HepG2 (cell line): ENCODE results near the gene CAMK2G. TPM values are rescaled to one million over a fixed set of nuclear protein-coding genes. Genes with fewer than 3 reads are reported as not detected.

Experiments used
- ATAC-seq: fragments of 200-7000 bp; cut with Tn5 transposase; 3 replicates; pipeline ENCODE4 v1.9.1; 2020; ENCODE audit warnings: mild to moderate bottlenecking, moderate library complexity
- BruUV-seq: library from RNA; stranded (reverse); fragments of 400-500 nt; replicated peaks from 2 replicates; lab custom pipeline; 2021; lab: Mats Ljungman, UMichigan
- CTCF ChIA-PET: fragments of 300-600 bp; formaldehyde crosslinking; extraction: SDS; loops from one replicate; lab custom pipeline; 2021; ENCODE audit warnings: low total read pairs, inconsistent platforms, low intra/inter-chr PET ratio; lab: Yijun Ruan, JAX
- POLR2A ChIA-PET: fragments of 350-600 bp; sonication (Branson Sonifier 250); formaldehyde crosslinking; loops from one replicate; lab custom pipeline; 2020; ENCODE audit warnings: antibody characterized with exemption, inconsistent platforms; lab: Yijun Ruan, JAX
- DNase-seq: peaks from one replicate; pipeline ENCODE4 v3.0.0-alpha.2; 2015; ENCODE audit warnings: low spot score
- FAIRE-seq: peaks from 3 replicates; lab custom pipeline; 2011; peaks lifted over from hg19 to GRCh38; lab: Jason Lieb, UNC
- H2AFZ ChIP-seq: one replicate; pipeline ENCODE4 v1.6.1; 2011; ENCODE audit warnings: low read length, inconsistent platforms
- H3K27ac ChIP-seq: fragments of 300-600 bp; 3 replicates; pipeline ENCODE4 v1.8.0; 2011; ENCODE audit warnings: mixed run types, mild to moderate bottlenecking, mixed read lengths, low read length, inconsistent platforms; ENCODE audit not compliant: insufficient read depth; ENCODE audit errors: extremely low read length
- H3K27me3 ChIP-seq, 2 experiments: fragments of 200-600 bp in 1 of 2; 2 replicates in 1 of 2; 3 replicates in 1 of 2; pipeline versions ENCODE4 v1.6.0 to v1.8.0; 2011; ENCODE audit warnings: low read length in 2 of 2, mild to moderate bottlenecking in 2 of 2, moderate library complexity in 2 of 2, inconsistent platforms in 1 of 2; ENCODE audit not compliant: insufficient read depth in 2 of 2, control insufficient read depth in 1 of 2
- H3K36me3 ChIP-seq, 2 experiments: fragments of 200-600 bp in 1 of 2; replicated peaks in 1 of 2; 2 replicates in 1 of 2; 3 replicates in 1 of 2; pipeline versions ENCODE4 v1.5.1 to v1.8.0; 2011; ENCODE audit warnings: low read length in 2 of 2, inconsistent platforms in 1 of 2; ENCODE audit not compliant: insufficient read depth in 2 of 2, control insufficient read depth in 1 of 2
- H3K4me1 ChIP-seq: 2 replicates; pipeline ENCODE4 v1.5.1; 2012; ENCODE audit warnings: low read length, inconsistent platforms; ENCODE audit not compliant: insufficient read depth
- H3K4me2 ChIP-seq: 2 replicates; pipeline ENCODE4 v1.6.0; 2011; ENCODE audit warnings: low read depth, low read length, inconsistent platforms
- H3K4me3 ChIP-seq, 3 experiments: fragments of 200-600 bp in 1 of 3; sonication (generic), shearing (Covaris generic) in 1 of 3; replicated peaks in 1 of 3; 2 replicates each; pipeline ENCODE4 v1.5.1; 2011 to 2016; ENCODE audit warnings: low read length in 3 of 3, inconsistent platforms in 2 of 3, low read depth in 2 of 3, mild to moderate bottlenecking in 2 of 3, control low read depth in 1 of 3, mixed read lengths in 1 of 3; ENCODE audit not compliant: insufficient read depth in 1 of 3
- H3K79me2 ChIP-seq: one replicate; pipeline ENCODE4 v1.6.1; 2011; ENCODE audit warnings: low read length, inconsistent platforms; ENCODE audit not compliant: insufficient read depth
- H3K9ac ChIP-seq: 2 replicates; pipeline ENCODE4 v1.6.0; 2011; ENCODE audit warnings: mild to moderate bottlenecking, low read depth, low read length, inconsistent platforms; ENCODE audit not compliant: insufficient read depth
- H3K9me3 ChIP-seq: 2 replicates; pipeline ENCODE4 v1.5.1; 2012; ENCODE audit warnings: mild to moderate bottlenecking, low read length
- H4K20me1 ChIP-seq: 2 replicates; pipeline ENCODE4 v1.6.0; 2011; ENCODE audit warnings: inconsistent platforms, mild to moderate bottlenecking, low read length, moderate library complexity; ENCODE audit not compliant: insufficient read depth
- DNMT3B ChIP-seq: conservative IDR thresholded peaks from 2 replicates; pipeline ENCODE4 v1.6.1; 2016; ENCODE audit warnings: missing biosample characterization, control low read depth
- JARID2 ChIP-seq: sonication (generic); formaldehyde crosslinking; IDR thresholded peaks from 2 replicates; pipeline ENCODE4 v1.8.1; 2023; ENCODE audit warnings: missing genetic modification reagents, inconsistent platforms; ENCODE audit not compliant: insufficient replicate concordance
- MXI1 ChIP-seq: IDR thresholded peaks from 3 replicates; pipeline ENCODE4 v1.6.1; 2012; ENCODE audit warnings: low read depth, low read length, inconsistent platforms, borderline replicate concordance
- NFRKB ChIP-seq: fragments of 450-650 bp; IDR thresholded peaks from 2 replicates; pipeline ENCODE4 v1.6.1; 2017
- PRPF4 ChIP-seq: fragments of 200-400 bp; formaldehyde crosslinking; IDR thresholded peaks from 2 replicates; pipeline ENCODE4 v1.6.1; 2016; ENCODE audit warnings: low read length, low read depth; ENCODE audit not compliant: poor library complexity, severe bottlenecking
- SMYD3 ChIP-seq: sonication (generic); formaldehyde crosslinking; IDR thresholded peaks from 2 replicates; pipeline ENCODE4 v1.8.1; 2023; ENCODE audit warnings: mild to moderate bottlenecking, missing genetic modification reagents
- TBX2 ChIP-seq: sonication (generic); formaldehyde crosslinking; IDR thresholded peaks from 2 replicates; pipeline ENCODE4 v1.5.0; 2020; ENCODE audit warnings: missing genetic modification reagents, mild to moderate bottlenecking, borderline replicate concordance
- ZNF354B ChIP-seq: sonication (generic); formaldehyde crosslinking; IDR thresholded peaks from 2 replicates; pipeline ENCODE4 v1.8.0; 2022; ENCODE audit warnings: mild to moderate bottlenecking, missing genetic modification reagents
- ZNF556 ChIP-seq: sonication (generic); formaldehyde crosslinking; IDR thresholded peaks from 2 replicates; pipeline ENCODE4 v1.4.0; 2020; ENCODE audit warnings: mild to moderate bottlenecking, missing genetic modification reagents, borderline replicate concordance
- ZSCAN9 ChIP-seq: IDR thresholded peaks from 2 replicates; pipeline ENCODE4 v1.6.1; 2016; ENCODE audit warnings: borderline replicate concordance
- WGBS: methylation state at CpG from one replicate; pipeline ENCODE4 v1.1.6; 2017; ENCODE audit warnings: low lambda C conversion rate; 5-methylcytosine and 5-hydroxymethylcytosine counted together
- in situ Hi-C: cut with HindIII; loops from 2 replicates; pipeline ENCODE4 v1.10.0; 2017; ENCODE audit warnings: low pct_unique_long_range_greater_than_20kb; ENCODE audit not compliant: extremely low pct_ligation_motif_present
- intact Hi-C: fragments of 100-400 bp; cut with micrococcal nuclease; formaldehyde crosslinking; loops from one replicate; pipeline ENCODE4 v1.10.0; 2022; ENCODE audit not compliant: unreplicated experiment
- polyA plus RNA-seq, 8 experiments: library from polyadenylated mRNA; depleted of rRNA in 3 of 8; stranded (reverse) in 7 of 8; unstranded in 1 of 8; fragments of >200 nt; fragmentation: Illumina TruSeq in 4 of 8; extraction: Trizol in 4 of 8; gene quantifications; 2 replicates each; pipeline versions ENCODE4 v1.2.1 to v1.2.3, GENCODE V29; 2011 to 2016; ENCODE audit warnings: low read depth in 4 of 8, missing spikeins in 1 of 8, mixed read lengths in 1 of 8; ENCODE audit not compliant: insufficient read depth in 1 of 8
- total RNA-seq, 5 experiments: library from RNA; depleted of rRNA; stranded (reverse); fragments of >200 nt; fragmentation: Illumina TruSeq; extraction: Trizol; gene quantifications; 2 replicates each; pipeline ENCODE4 v1.2.3, GENCODE V29; 2016; ENCODE audit warnings: low read depth in 1 of 5
- TF ChIP-seq, protein P1 (sequence below): sonication (generic); formaldehyde crosslinking; IDR thresholded peaks from 2 replicates; pipeline ENCODE4 v1.8.0; 2022; ENCODE audit warnings: missing genetic modification reagents, low read depth, mild to moderate bottlenecking, borderline replicate concordance

The CAMK2G gene
- total and polyA plus RNA-seq, 2 of the 13 experiments (the other 11 are each of a cell fraction or from before 2014, with no cell fraction given), result 15.9 to 18.8 TPM

- Histone ChIP-seq H3K4me2 (no peak overlapping the region), H3K9me3 (no peaks in the 10 kb centered on the region), H4K20me1 (peaks cover 11% of the 10 kb centered on the region; the same call in 1 of the 2 replicates), H3K9ac (no peak overlapping the region), H3K27me3 (no peaks in the 10 kb centered on the region), H3K27ac (no peak overlapping the region), H2AFZ (no peak overlapping the region), H3K79me2 (peaks cover 18% of the 10 kb centered on the region), H3K4me3 (no peak overlapping the region), H3K4me1 (peaks cover 20% of the 10 kb centered on the region), H3K36me3 (peaks cover 6 to 30% of the 10 kb centered on the region in 2 experiments; a peak in 3 of 5 replicates)
- no peak for TF ChIP-seq DNMT3B
- no peak for TF ChIP-seq JARID2 (CRISPR knock-in tag)
- TF ChIP-seq MXI1, result no peak
- no peak for TF ChIP-seq PRPF4
- TF ChIP-seq ZSCAN9 (CRISPR knock-in tag), result no peak
- TF ChIP-seq, protein P1, sequence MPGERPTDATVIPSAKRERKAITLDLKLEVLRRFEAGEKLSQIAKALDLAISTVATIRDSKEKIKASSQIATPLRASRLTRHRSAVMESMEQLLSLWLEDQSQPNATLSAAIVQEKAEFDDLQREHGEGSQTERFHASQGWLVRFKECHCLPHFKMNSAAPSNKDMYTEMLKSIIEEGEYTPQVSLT (CRISPR knock-in tag), result no peak
- TF ChIP-seq NFRKB, result no peak
- no peak for TF ChIP-seq ZNF556 (CRISPR knock-in tag)
- no peak for TF ChIP-seq SMYD3 (CRISPR knock-in tag)
- no peak for TF ChIP-seq TBX2 (CRISPR knock-in tag)
- TF ChIP-seq ZNF354B (CRISPR knock-in tag), result no peak
- BruUV-seq, result no TSS peak
- DNase-seq, result no peak
- no peak for ATAC-seq
- ChIA-PET POLR2A (no interaction called here), CTCF (no interaction called here)
- in situ Hi-C loops, result no loop called here
- FAIRE-seq, result no peak
- WGBS, result 96% methylated on average over 7 of the region's 11 CpGs
- intact Hi-C loops, result no loop called here
These were observed 6.3 kb downstream of the CAMK2G start for GRCh38 chr10:73867871-73868631.
